Suprapubic skin (tissue), 3 donors: ENCODE data around the gene CDKN2AIPNL.

Experiments
- CTCF ChIP-seq, 2 donors: fragments of 200-600 bp in 1 of 2; fragments of 450-650 bp in 1 of 2; sonication (generic) in 1 of 2; IDR thresholded peaks; one replicate each; pipeline ENCODE4 v1.5.1; 2016 to 2019; ENCODE audit warnings: antibody characterized with exemption in 2 of 2, mild to moderate bottlenecking in 1 of 2, moderate library complexity in 1 of 2
- POLR2A ChIP-seq, 2 donors: fragments of 450-650 bp; IDR thresholded peaks; one replicate each; pipeline ENCODE4 v1.6.1; 2017; ENCODE audit warnings: antibody characterized with exemption in 2 of 2, mild to moderate bottlenecking in 2 of 2, moderate library complexity in 2 of 2

- no peak for TF ChIP-seq CTCF (IDR thresholded peaks at IDR 0.05)
- TF ChIP-seq POLR2A (IDR thresholded peaks at IDR 0.05) = no peak
These were observed 15.4 kb downstream of the CDKN2AIPNL start for GRCh38 chr5:134396274-134396673.
